ENCODE measurements around the gene COL8A2.

The COL8A2 gene

GRCh38 chr1:36172017-36172747 is 47.2 kb upstream of the COL8A2 start:
- no peaks in the 10 kb centered on the region for H3F3A ChIP-seq (ENCODE audit: insufficient read depth)
- H4K20me1 ChIP-seq (ENCODE audit: low read depth, low read length) = no peaks in the 10 kb centered on the region
- peaks cover 10% of the 10 kb centered on the region for H3K79me2 ChIP-seq (ENCODE audit: insufficient read depth, low read length)
- H3K27me3 ChIP-seq (ENCODE audit: low read length) = no peaks in the 10 kb centered on the region
- no peak overlapping the region for H2AFZ ChIP-seq (ENCODE audit: low read depth, low read length, severe bottlenecking)
- no peak overlapping the region for H3K27ac ChIP-seq (ENCODE audit: low read depth, low read length)
- H3K4me3 ChIP-seq (ENCODE audit: insufficient read depth, low read length, poor library complexity, severe bottlenecking) = no peak overlapping the region
- no peak overlapping the region for H3K4me2 ChIP-seq (ENCODE audit: low read depth, low read length, poor library complexity, severe bottlenecking)
- no peaks in the 10 kb centered on the region for H3K36me3 ChIP-seq (ENCODE audit: low read length)
- H3K9me2 ChIP-seq (replicated peaks; ENCODE audit: insufficient read depth, low read length) = no peaks in the 10 kb centered on the region
- TF ChIP-seq, protein P1, sequence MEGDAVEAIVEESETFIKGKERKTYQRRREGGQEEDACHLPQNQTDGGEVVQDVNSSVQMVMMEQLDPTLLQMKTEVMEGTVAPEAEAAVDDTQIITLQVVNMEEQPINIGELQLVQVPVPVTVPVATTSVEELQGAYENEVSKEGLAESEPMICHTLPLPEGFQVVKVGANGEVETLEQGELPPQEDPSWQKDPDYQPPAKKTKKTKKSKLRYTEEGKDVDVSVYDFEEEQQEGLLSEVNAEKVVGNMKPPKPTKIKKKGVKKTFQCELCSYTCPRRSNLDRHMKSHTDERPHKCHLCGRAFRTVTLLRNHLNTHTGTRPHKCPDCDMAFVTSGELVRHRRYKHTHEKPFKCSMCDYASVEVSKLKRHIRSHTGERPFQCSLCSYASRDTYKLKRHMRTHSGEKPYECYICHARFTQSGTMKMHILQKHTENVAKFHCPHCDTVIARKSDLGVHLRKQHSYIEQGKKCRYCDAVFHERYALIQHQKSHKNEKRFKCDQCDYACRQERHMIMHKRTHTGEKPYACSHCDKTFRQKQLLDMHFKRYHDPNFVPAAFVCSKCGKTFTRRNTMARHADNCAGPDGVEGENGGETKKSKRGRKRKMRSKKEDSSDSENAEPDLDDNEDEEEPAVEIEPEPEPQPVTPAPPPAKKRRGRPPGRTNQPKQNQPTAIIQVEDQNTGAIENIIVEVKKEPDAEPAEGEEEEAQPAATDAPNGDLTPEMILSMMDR (IDR thresholded peaks at IDR 0.05; ENCODE audit: insufficient read depth, low read length, poor library complexity, severe bottlenecking) = no peak
- no peak for TF ChIP-seq EZH2phosphoT487 (conservative IDR thresholded peaks at IDR 0.05; ENCODE audit: low read length)
- no peak overlapping the region for H3K9ac ChIP-seq (ENCODE audit: low read length)
- H3K9me3 ChIP-seq (ENCODE audit: insufficient read depth, low read length) = no peaks in the 10 kb centered on the region

DNA sequence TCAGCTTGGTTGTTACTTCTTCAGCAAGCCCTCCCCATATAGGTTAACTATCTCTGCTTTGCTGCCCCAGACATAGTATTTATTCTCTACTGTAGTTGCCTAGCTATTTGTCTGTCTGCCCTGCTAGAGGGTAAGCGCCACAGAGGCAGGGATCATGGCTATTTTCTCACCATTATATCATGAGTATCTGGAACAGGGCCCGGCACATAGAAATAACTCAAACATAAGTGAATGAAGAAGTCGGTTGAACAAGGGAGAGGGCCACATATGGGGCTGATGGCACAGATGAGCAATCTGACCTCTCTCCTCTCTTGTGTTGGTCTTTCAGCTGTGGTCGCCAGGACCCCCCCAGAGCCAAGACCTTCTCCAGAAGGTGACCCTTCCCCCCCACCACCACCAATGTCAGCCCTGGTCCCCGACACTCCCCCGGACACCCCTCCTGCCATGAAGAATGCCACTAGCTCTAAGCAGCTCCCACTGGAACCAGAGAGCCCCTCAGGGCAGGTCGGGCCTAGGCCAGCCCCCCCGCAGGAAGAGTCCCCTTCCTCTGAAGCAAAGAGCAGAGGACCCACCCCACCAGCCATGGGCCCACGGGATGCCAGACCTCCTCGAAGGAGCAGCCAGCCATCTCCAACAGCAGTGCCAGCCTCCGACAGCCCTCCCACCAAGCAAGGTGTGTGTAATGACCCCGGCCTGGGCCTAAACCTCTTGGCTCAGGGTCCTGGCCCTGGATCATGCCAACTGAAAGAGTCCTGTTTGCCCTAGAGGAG is 45.8 kb upstream of the COL8A2 start:
- H4K20me1 ChIP-seq (ENCODE audit: low read depth, low read length) = no peaks in the 10 kb centered on the region
- no peaks in the 10 kb centered on the region for H3K9me3 ChIP-seq (ENCODE audit: insufficient read depth, low read length)
- H2AFZ ChIP-seq (ENCODE audit: low read depth, low read length, severe bottlenecking) = no peak overlapping the region
- no peak for TF ChIP-seq EZH2phosphoT487 (conservative IDR thresholded peaks at IDR 0.05; ENCODE audit: low read length)
- TF ChIP-seq, protein P1 (IDR thresholded peaks at IDR 0.05; ENCODE audit: insufficient read depth, low read length, poor library complexity, severe bottlenecking) = no peak
- H3F3A ChIP-seq (ENCODE audit: insufficient read depth) = no peaks in the 10 kb centered on the region
- H3K27me3 ChIP-seq (ENCODE audit: low read length) = no peaks in the 10 kb centered on the region
- H3K9ac ChIP-seq (ENCODE audit: low read length) = no peak overlapping the region
- H3K27ac ChIP-seq (ENCODE audit: low read depth, low read length) = no peak overlapping the region
- no peaks in the 10 kb centered on the region for H3K36me3 ChIP-seq (ENCODE audit: low read length)
- H3K79me2 ChIP-seq (ENCODE audit: insufficient read depth, low read length) = peaks cover 14% of the 10 kb centered on the region
- no peaks in the 10 kb centered on the region for H3K9me2 ChIP-seq (replicated peaks; ENCODE audit: insufficient read depth, low read length)
- no peak overlapping the region for H3K4me2 ChIP-seq (ENCODE audit: low read depth, low read length, poor library complexity, severe bottlenecking)
- H3K4me3 ChIP-seq (ENCODE audit: insufficient read depth, low read length, poor library complexity, severe bottlenecking) = no peak overlapping the region

DNA sequence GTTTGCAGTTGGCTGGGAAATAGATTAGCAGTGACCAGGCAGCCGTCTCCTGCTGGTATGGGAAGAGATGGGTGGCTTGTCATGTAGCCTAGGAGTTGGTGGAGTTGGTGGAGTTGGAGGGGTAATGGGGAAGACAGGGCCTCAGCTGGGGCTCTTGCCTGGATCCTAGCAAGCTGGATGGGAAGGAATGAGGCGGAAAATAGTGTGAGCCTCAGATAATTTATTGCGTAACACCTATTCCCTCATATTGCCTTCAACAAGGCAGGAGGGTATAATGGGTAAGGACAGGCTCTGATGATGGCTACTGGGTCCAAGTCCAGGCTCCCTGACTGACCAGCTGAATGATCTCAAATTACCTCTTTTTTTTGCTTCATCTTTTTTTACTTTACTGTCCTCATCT is 43.5 kb upstream of the COL8A2 start:
- H3K9me3 ChIP-seq (ENCODE audit: insufficient read depth, low read length) = no peaks in the 10 kb centered on the region
- no peak overlapping the region for H3K4me3 ChIP-seq (ENCODE audit: insufficient read depth, low read length, poor library complexity, severe bottlenecking)
- peaks cover 24% of the 10 kb centered on the region for H3K79me2 ChIP-seq (ENCODE audit: insufficient read depth, low read length)
- no peaks in the 10 kb centered on the region for H4K20me1 ChIP-seq (ENCODE audit: low read depth, low read length)
- TF ChIP-seq EZH2phosphoT487 (conservative IDR thresholded peaks at IDR 0.05; ENCODE audit: low read length) = no peak
- TF ChIP-seq, protein P1 (IDR thresholded peaks at IDR 0.05; ENCODE audit: insufficient read depth, low read length, poor library complexity, severe bottlenecking) = no peak
- H3K27me3 ChIP-seq (ENCODE audit: low read length) = no peaks in the 10 kb centered on the region
- no peaks in the 10 kb centered on the region for H3K9me2 ChIP-seq (replicated peaks; ENCODE audit: insufficient read depth, low read length)
- H3K27ac ChIP-seq (ENCODE audit: low read depth, low read length) = no peak overlapping the region
- no peaks in the 10 kb centered on the region for H3F3A ChIP-seq (ENCODE audit: insufficient read depth)
- no peak overlapping the region for H3K4me2 ChIP-seq (ENCODE audit: low read depth, low read length, poor library complexity, severe bottlenecking)
- no peaks in the 10 kb centered on the region for H3K36me3 ChIP-seq (ENCODE audit: low read length)
- H2AFZ ChIP-seq (ENCODE audit: low read depth, low read length, severe bottlenecking) = no peak overlapping the region
- H3K9ac ChIP-seq (ENCODE audit: low read length) = no peak overlapping the region
